Measurements from ENCODE around the gene WWOX.

Gene WWOX

GRCh38 chr16:79136955-79137354 lies 1037.5 kb downstream of the WWOX start:
- no peak for DNase-seq

GRCh38 chr16:79137426-79137939 lies 1038.0 kb downstream of the WWOX start:
- DNase-seq, result no peak

- DNase-seq, result no peak
Measured at GRCh38 chr16:79139799-79140198, 1040.3 kb downstream of the WWOX start.

GRCh38 chr16:79143026-79143425 lies 1043.6 kb downstream of the WWOX start:
- DNase-seq, result no peak

- no peak for DNase-seq
Measured at GRCh38 chr16:79150151-79150550, 1050.7 kb downstream of the WWOX start.

- DNase-seq, result no peak
Measured at GRCh38 chr16:79150632-79151310, 1051.3 kb downstream of the WWOX start.

GRCh38 chr16:79154086-79154485 lies 1054.6 kb downstream of the WWOX start:
- DNase-seq, result no peak

- no peak for DNase-seq
Measured at GRCh38 chr16:79155471-79155870, 1056.0 kb downstream of the WWOX start.

- no peak for DNase-seq
Measured at GRCh38 chr16:79155904-79156303, 1056.5 kb downstream of the WWOX start.

- no peak for DNase-seq
Measured at GRCh38 chr16:79156761-79157160, 1057.3 kb downstream of the WWOX start.

GRCh38 chr16:79158337-79158736 lies 1058.9 kb downstream of the WWOX start:
- no peak for DNase-seq

GRCh38 chr16:79159261-79160049 lies 1060.0 kb downstream of the WWOX start:
- no peak for DNase-seq

GRCh38 chr16:79162977-79163376 lies 1063.5 kb downstream of the WWOX start:
- no peak for DNase-seq

- no peak for DNase-seq
Measured at GRCh38 chr16:79163691-79164387, 1064.4 kb downstream of the WWOX start.

GRCh38 chr16:79164388-79164995 lies 1065.0 kb downstream of the WWOX start:
- no peak for DNase-seq

- DNase-seq, result no peak
Measured at GRCh38 chr16:79165079-79165478, 1065.6 kb downstream of the WWOX start.

GRCh38 chr16:79165506-79165905 lies 1066.1 kb downstream of the WWOX start:
- no peak for DNase-seq

GRCh38 chr16:79167893-79168292 lies 1068.4 kb downstream of the WWOX start:
- no peak for DNase-seq

GRCh38 chr16:79168321-79168720 lies 1068.9 kb downstream of the WWOX start:
- DNase-seq, result no peak

GRCh38 chr16:79169239-79169638 lies 1069.8 kb downstream of the WWOX start:
- no peak for DNase-seq

GRCh38 chr16:79170555-79171246 lies 1071.2 kb downstream of the WWOX start:
- no peak for DNase-seq

- no peak for DNase-seq
Measured at GRCh38 chr16:79171504-79171903, 1072.0 kb downstream of the WWOX start.
